Progenitor cell of endocrine pancreas (in vitro differentiated cells): ENCODE measurements around the gene TMIGD2. TPM values are rescaled to one million over a fixed set of nuclear protein-coding genes. Genes with fewer than 3 reads are reported as not detected.
"Not testable (repeated sequence)": the region's sequence is repeated elsewhere in the genome, so short reads cannot be mapped to it uniquely, and the experiment has no call there.

ENCODE experiments used
- DNase-seq: peaks from one replicate; pipeline ENCODE4 v3.0.0; 2021; ENCODE audit warnings: low spot score; ENCODE audit not compliant: unreplicated experiment
- H3K27ac Mint-ChIP-seq: 2 replicates; pipeline ENCODE4 v1.8.0; 2021; ENCODE audit warnings: mild to moderate bottlenecking, moderate library complexity, mixed read lengths
- H3K27me3 Mint-ChIP-seq: 2 replicates; pipeline ENCODE4 v1.8.0; 2021; ENCODE audit warnings: mixed read lengths
- H3K36me3 Mint-ChIP-seq: 2 replicates; pipeline ENCODE4 v1.8.0; 2022; ENCODE audit warnings: mixed read lengths; ENCODE audit not compliant: insufficient read depth
- H3K4me1 Mint-ChIP-seq: 2 replicates; pipeline ENCODE4 v1.8.0; 2021; ENCODE audit warnings: low read depth, mixed read lengths
- H3K4me3 Mint-ChIP-seq: 2 replicates; pipeline ENCODE4 v1.8.0; 2021; ENCODE audit warnings: low read depth, mild to moderate bottlenecking, moderate library complexity, mixed read lengths
- H3K9me3 Mint-ChIP-seq: 2 replicates; pipeline ENCODE4 v1.8.0; 2021; ENCODE audit warnings: low read depth, mixed read lengths
- CTCF ChIP-seq: fragments of 200-600 bp; sonication (generic); IDR thresholded peaks from one replicate; pipeline ENCODE4 v1.5.0; 2021; ENCODE audit warnings: antibody characterized with exemption, mild to moderate bottlenecking; ENCODE audit not compliant: unreplicated experiment
- total RNA-seq: library from RNA; stranded (reverse); gene quantifications from 2 replicates; pipeline ENCODE4 v1.2.1, GENCODE V29; 2021

TMIGD2 gene
- total RNA-seq, 1 donor from 2014 or later: not detected

- Mint-ChIP-seq H3K4me1 (no peaks in the 10 kb centered on the region), H3K9me3 (peaks cover 5% of the 10 kb centered on the region), H3K27me3 (peaks cover 2% of the 10 kb centered on the region), H3K36me3 (peaks cover 23% of the 10 kb centered on the region), H3K4me3 (peak within 1 kb of the TSS; percentile 94), H3K27ac (peak within 1 kb of the TSS; percentile 99)
- peak; percentile 97 for DNase-seq
- peak; percentile 64 for TF ChIP-seq CTCF
Observed at GRCh38 chr19:4246767-4247593, 55.2 kb downstream of the TMIGD2 start, which contains the start of gene YJU2. Gene YJU2, plus strand, starts transcription at chr19:4247080. Its CDS starts 67 bp downstream, at chr19:4247147.

GRCh38 chr19:4245938-4246337 lies 56.3 kb downstream of the TMIGD2 start:
- not testable (repeated sequence) for H3K27ac Mint-ChIP-seq, DNase-seq, H3K9me3 Mint-ChIP-seq, H3K4me1 Mint-ChIP-seq, H3K27me3 Mint-ChIP-seq, H3K4me3 Mint-ChIP-seq
- H3K36me3 Mint-ChIP-seq: peaks cover 15% of the 10 kb centered on the region

Other genes starting within 250 kb of the TMIGD2 start
- gene ZBTB7A, start 235.5 kb downstream of the TMIGD2 start, total RNA-seq: 18.4 and 19.1 TPM in 2 replicates
- 149 and 154 TPM in 2 replicates for gene MAP2K2, start 178.3 kb downstream of the TMIGD2 start, total RNA-seq
- gene CREB3L3, start 148.8 kb downstream of the TMIGD2 start, total RNA-seq: 2.4 and 2.9 TPM in 2 replicates
- gene SIRT6, start 119.8 kb downstream of the TMIGD2 start, total RNA-seq: 33.2 and 35.1 TPM in 2 replicates
- 0.89 and 1.6 TPM in 2 replicates for gene ANKRD24, start 119.7 kb downstream of the TMIGD2 start, total RNA-seq
- not detected in 2 replicates for gene EBI3, start 72.9 kb downstream of the TMIGD2 start, total RNA-seq
- 22.4 and 23.9 TPM in 2 replicates for gene YJU2, start 55.3 kb downstream of the TMIGD2 start, total RNA-seq
- 0.74 and 0.82 TPM in 2 replicates for gene SHD, start 23.1 kb downstream of the TMIGD2 start, total RNA-seq
- 22.2 and 25.1 TPM in 2 replicates for gene FSD1, start 2.2 kb upstream of the TMIGD2 start, total RNA-seq
- 35.6 and 41.0 TPM in 2 replicates for gene STAP2, start 36.4 kb upstream of the TMIGD2 start, total RNA-seq
- gene MPND, start 41.2 kb upstream of the TMIGD2 start, total RNA-seq: 62.2 and 64.2 TPM in 2 replicates
- 55.6 and 61.6 TPM in 2 replicates for gene SH3GL1, start 98.2 kb upstream of the TMIGD2 start, total RNA-seq
- 41.8 and 48.2 TPM in 2 replicates for gene CHAF1A, start 100.3 kb upstream of the TMIGD2 start, total RNA-seq
- gene UBXN6, start 155.4 kb upstream of the TMIGD2 start, total RNA-seq: 57.2 and 61.8 TPM in 2 replicates
- gene HDGFL2, start 169.9 kb upstream of the TMIGD2 start, total RNA-seq: 92.6 and 94.2 TPM in 2 replicates
- gene PLIN4, start 216.1 kb upstream of the TMIGD2 start, total RNA-seq: 0.93 and 1.3 TPM in 2 replicates
- 5.7 and 8.1 TPM in 2 replicates for gene PLIN5, start 232.8 kb upstream of the TMIGD2 start, total RNA-seq
- 0.34 and 0.51 TPM in 2 replicates for gene LRG1, start 237.6 kb upstream of the TMIGD2 start, total RNA-seq